HG03108 (cell line): ENCODE measurements around the gene SPRR2F.
"Not testable (repeated sequence)": the region's sequence is repeated elsewhere in the genome, so short reads cannot be mapped to it uniquely, and the experiment has no call there.

Source experiments
- ATAC-seq: cut with Tn5 transposase; IDR thresholded peaks from one replicate; pipeline ENCODE4 v1.9.1; 2021; ENCODE audit warnings: moderate library complexity; ENCODE audit not compliant: unreplicated experiment

The SPRR2F gene, protein sequence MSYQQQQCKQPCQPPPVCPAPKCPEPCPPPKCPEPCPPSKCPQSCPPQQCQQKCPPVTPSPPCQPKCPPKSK

DNA sequence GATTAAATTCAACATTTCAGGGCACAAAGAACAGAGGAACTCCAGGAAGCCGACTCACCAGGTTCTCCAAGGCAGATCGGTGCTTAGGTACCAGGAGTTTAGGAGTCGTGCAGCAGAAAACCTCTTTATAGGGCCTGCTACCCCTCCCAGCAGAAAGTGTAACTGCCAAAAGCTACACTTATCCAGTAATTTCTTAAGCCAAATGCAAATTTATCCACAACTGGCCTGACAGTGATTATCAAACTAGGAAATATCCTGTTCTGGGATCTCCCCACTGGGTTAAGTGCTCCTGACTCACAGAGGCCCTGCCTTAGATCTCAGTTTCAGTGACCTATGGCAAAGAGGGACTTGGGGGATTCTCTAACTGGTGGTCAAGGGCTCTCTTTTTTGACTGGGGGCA, at the start of gene SPRR2F:
Gene SPRR2F, minus strand, starts transcription at position 101 of the 400 bp plus-strand sequence. CDS start 783 bp downstream, outside the sequence.
- no peak for ATAC-seq

DNA sequence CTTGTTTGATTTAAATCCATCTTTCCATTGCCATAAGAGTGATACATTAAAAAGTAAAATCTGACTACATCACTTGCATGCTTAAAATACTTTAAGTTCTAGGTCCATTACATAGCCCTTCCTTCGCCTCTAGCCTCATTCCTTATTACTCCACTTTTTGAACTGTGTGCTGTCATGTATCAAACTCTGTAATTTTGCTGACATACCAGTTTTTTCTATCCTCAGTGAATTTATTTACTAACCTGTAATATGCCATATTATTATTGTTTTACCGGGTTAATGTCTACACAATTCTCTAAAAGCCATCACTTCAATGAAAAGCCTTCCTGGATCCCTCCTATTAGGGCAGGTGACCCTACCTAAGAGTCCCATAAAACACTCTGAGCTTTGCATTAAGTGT, 42.2 kb upstream of the SPRR2F start:
- ATAC-seq: no peak

DNA sequence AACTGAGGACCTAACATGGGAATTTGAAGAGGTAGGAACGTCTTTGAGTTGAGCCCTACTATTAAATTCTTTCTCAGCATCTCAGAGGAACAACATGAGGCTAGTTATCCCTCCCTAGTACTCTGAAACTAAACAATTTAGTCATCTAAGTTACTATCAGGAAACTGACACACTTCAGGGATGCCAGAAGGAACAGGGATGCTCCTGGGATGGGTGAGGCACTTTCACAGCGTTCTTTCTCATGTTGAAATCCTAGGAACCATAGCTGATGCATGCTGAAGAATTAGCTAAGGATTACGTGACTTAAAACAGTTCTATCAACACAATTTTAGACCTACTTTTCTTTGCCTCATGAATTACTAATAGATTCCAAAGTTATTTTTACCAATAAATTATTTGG, 39.2 kb upstream of the SPRR2F start:
- ATAC-seq: no peak

GRCh38 chr1:153150846-153151245, 37.5 kb upstream of the SPRR2F start, which contains the start of gene SPRR2G:
SPRR2G (minus strand) TSS chr1:153150890; CDS start chr1:153150110, 780 bp downstream.
- no peak for ATAC-seq

DNA sequence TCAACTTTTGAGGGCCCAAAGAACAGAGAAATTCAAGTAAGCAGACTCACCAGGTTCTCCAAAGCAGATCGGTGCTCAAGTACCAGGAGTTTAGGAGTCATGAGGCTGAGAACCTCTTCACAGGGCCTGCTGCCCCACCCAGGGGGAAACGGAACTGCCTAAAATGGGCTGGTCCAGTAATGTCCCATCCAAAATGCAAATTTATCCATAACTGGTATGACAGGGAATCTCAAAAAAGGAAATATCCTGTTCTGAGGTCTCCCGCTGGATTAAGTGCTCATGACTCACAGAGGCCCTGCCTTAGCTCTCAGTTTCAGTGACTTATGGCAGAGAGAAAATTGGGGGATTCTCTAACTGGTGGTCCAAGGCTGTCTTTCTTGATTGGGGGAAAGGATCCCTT, 28.1 kb upstream of the SPRR2F start:
- ATAC-seq: no peak

- ATAC-seq: no peak
These were observed 27.2 kb upstream of the SPRR2F start for GRCh38 chr1:153140484-153140883.

- ATAC-seq: no peak
These were observed 20.4 kb upstream of the SPRR2F start for GRCh38 chr1:153133743-153134142.

DNA sequence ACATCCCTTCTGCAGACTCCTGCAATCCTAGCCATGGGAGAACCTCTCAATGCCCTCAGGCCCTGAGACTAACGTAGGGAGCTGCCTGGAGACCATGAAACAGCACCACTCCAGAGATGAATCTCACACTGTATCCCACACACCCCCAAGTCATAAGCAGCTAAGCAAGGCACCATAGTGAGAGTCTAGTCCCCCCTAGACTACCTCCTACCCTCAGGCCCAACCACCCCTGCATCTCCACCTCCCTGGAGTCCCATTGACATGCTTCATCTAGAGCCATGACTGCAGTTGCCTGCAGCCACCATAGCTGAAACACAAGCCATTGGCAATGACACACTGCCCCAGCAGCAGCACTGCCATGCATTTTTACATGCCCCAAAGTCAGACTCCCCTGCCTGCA, 20.0 kb upstream of the SPRR2F start:
- no peak for ATAC-seq

DNA sequence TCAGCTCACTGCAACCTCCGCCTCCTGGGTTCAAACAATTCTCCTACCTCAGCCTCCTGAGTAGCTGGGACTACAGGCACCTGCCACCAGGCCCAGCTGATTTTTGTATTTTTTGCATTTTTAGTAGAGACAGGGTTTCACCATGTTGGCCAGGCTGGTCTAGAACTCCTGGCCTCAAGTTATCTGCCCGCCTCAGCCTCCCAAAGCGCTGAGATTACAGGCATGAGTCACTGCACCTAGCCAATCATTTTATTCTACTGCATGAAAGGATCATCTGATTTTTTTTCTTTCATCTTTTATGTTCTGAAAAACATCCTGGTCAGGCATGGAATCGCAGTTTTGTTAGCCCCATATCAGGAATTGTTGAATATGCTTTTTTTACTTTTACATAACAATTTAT, 15.4 kb upstream of the SPRR2F start:
- ATAC-seq: not testable (repeated sequence)

DNA sequence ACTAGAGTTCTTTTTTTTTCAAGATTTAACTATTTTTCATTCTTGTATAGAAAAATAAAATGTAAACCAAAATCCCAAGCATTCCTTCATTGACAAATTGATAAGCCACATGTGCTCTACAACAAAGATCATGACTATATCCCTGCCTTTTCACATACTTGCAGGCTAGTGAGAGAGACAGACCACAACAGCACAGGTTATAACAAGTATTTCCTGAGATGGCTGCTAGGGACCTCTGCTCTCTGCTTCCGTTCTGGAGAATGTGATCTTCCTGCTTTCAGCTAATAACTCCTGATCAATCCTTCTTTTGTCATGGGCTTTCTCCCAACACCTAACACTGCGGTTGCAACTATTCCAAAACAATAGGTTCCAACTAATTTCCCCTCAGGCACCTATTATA, 14.0 kb upstream of the SPRR2F start:
- no peak for ATAC-seq

- ATAC-seq: no peak
These were observed 12.2 kb upstream of the SPRR2F start for GRCh38 chr1:153125536-153125935.

DNA sequence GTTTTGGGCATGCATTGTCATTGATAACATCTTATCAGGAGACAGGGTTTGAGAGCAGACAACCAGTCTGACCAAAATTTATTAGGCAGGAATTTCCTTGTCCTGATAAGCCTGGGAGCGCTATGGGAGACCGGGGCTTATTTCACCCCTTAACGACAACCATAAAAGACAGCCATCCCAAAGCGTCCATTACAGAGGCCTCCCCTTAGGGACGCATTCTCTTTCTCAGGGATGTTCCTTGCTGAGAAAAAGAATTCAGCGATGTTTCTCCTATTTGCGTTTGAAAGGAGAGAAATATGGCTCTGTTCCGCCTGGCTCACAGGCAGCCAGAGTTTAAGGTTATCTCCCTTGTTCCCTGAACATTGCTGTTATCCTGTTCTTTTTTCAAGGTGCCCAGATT, 10.5 kb upstream of the SPRR2F start:
- ATAC-seq: not testable (repeated sequence)

- no peak for ATAC-seq
These were observed 9.6 kb upstream of the SPRR2F start for GRCh38 chr1:153122831-153123421.

DNA sequence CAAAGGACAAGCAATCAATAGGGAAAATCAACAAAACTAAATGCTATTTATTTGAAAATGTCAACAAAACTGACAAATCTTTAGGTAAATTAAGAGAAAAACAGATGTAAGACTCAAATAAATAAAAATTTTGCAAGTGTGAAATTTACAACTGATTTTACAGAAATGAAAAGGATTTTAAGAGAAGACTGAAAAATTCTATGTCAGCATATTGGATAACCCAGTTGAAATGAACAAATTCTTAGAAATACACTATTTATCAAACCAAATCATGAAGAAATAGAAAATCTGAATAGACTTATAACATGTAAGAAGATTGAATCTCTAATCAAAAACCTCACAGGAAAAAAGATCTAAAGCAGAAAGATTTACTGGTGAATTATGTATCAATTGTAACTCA, 7.6 kb upstream of the SPRR2F start:
- no peak for ATAC-seq

DNA sequence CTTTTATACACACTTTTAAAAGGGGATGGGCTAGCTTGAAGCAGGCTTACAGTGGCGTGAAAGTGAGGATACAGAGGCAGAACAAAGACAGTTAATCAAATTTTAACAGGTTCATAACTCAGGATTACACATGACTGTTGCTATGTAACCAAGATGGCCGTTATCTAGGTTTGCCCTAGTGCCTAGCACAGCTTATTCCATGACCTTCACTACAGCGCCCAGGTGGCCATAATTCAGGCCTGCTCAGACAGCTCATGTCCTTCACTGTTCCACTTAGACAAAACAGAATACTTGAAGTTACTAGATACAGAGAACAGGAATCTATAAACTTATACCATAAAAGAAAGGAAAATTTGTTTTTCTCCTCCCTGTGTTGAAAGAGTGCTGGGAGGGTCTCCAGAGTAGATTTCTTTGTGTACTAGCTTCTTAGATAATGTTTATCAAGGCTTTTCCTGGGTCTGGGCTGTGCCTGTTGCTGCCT, 6.2 kb upstream of the SPRR2F start:
- no peak for ATAC-seq

DNA sequence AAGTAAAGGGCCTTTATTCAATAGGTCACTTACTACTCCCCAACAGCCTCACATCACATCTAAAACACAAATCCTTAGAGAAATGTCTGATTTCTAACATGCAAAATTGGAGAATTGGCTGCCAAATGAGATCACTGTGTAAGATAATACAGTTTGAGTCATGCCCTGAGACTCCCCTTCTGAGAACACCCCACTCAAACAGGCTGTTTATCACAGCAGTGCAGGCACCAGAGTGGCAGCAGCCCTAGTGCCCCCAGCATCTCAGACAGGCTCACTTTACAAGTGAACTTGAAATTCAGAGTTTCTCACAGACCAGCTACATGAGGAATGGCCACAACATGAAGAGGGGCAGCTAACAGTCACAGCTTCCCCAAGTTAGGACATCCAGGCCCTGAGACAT, 1.9 kb upstream of the SPRR2F start:
- not testable (repeated sequence) for ATAC-seq

DNA sequence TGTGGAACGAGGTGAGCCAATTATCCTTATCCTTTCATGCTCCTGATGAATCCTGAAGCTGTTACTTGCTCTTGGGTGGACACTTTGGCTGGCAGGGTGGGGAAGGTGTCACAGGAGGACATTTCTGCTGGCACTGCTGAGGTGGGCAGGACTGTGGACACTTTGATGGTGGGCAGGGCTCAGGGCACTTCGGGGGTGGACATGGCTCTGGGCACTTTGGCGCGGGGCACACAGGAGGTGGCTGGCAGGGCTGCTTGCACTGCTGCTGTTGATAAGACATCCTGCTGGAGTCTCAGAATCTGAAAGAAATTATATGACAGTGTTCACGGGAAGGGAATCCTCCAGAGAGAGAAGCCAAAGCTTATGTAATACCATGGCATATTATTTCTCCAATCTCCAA, 862 bp downstream of the SPRR2F start:
- ATAC-seq: not testable (repeated sequence)

DNA sequence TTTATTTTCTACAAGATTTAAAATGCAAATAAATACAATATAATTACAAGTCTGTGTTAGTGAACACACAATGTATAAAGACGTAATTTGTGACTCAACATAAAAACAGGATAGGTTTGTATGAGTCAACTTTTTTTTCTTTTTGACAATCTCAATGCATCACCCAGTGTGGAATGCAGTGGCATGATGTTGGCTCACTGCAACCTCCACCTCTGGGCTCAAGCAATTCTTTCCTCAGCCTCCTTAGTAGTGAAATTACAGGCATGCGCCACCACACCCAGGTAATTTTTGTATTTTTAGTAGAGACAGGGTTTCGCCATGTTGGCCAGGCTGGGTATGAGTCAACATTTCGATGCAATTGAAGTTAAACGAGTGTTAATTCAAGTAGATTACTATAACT, 13.1 kb downstream of the SPRR2F start:
- ATAC-seq: no peak

GRCh38 chr1:153099461-153100045, 13.8 kb downstream of the SPRR2F start:
- no peak for ATAC-seq

GRCh38 chr1:153095764-153096163, 17.6 kb downstream of the SPRR2F start:
- no peak for ATAC-seq

GRCh38 chr1:153094426-153094825, 18.9 kb downstream of the SPRR2F start, which contains the start of gene SPRR2E:
SPRR2E (minus strand) TSS chr1:153094526; CDS start chr1:153093751, 775 bp downstream.
- no peak for ATAC-seq

DNA sequence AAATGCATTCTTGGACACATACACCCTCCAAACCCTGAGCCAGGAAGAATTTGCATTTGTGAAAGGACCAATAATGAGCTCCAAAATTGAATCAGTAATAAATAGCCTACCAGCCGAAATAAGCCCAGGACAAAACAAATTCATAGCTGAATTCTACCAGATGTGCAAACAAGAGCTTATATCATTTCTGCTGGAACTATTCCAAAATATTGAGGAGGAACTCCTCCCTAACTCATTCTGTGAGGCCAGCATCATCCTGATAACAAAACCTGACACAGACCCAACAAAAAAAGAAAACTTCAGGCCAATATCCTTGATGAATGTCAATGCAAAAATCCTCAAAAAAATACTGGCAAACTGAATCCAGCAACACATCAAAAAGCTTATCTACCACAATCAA, 25.7 kb downstream of the SPRR2F start:
- no peak for ATAC-seq
